ENCODE data around the gene LAP3.

Gene LAP3

GRCh38 chr4:17619416-17620105, 42.6 kb downstream of the LAP3 start:
- H2AFZ ChIP-seq (ENCODE audit: low read length, unreplicated experiment): no peak overlapping the region
- peaks cover 40% of the 10 kb centered on the region for H3K4me1 ChIP-seq (ENCODE audit: control insufficient read depth, insufficient read depth, low read length, unreplicated experiment)
- H3K4me3 ChIP-seq (ENCODE audit: low read depth, low read length): peak overlapping the region; percentile 49
- H3K27me3 ChIP-seq (ENCODE audit: insufficient read depth, low read length): no peaks in the 10 kb centered on the region
- H3K27ac ChIP-seq (ENCODE audit: low read depth, low read length): peak overlapping the region; percentile 95
- H3K36me3 ChIP-seq (ENCODE audit: insufficient read depth, low read length): peaks cover 47% of the 10 kb centered on the region
- peaks cover 80% of the 10 kb centered on the region for H3K79me2 ChIP-seq (ENCODE audit: control insufficient read depth, insufficient read depth, low read length, unreplicated experiment)

- H2AFZ ChIP-seq (ENCODE audit: low read length, unreplicated experiment): no peak overlapping the region
- no peak overlapping the region for H3K4me3 ChIP-seq (ENCODE audit: low read depth, low read length)
- H3K27me3 ChIP-seq (ENCODE audit: insufficient read depth, low read length): no peaks in the 10 kb centered on the region
- H3K4me1 ChIP-seq (ENCODE audit: control insufficient read depth, insufficient read depth, low read length, unreplicated experiment): peaks cover 19% of the 10 kb centered on the region
- peaks cover 60% of the 10 kb centered on the region for H3K36me3 ChIP-seq (ENCODE audit: insufficient read depth, low read length)
- no peak overlapping the region for H3K27ac ChIP-seq (ENCODE audit: low read depth, low read length)
- peaks cover 53% of the 10 kb centered on the region for H3K79me2 ChIP-seq (ENCODE audit: control insufficient read depth, insufficient read depth, low read length, unreplicated experiment)
Measured at GRCh38 chr4:17623451-17624001, 46.5 kb downstream of the LAP3 start.

- Histone ChIP-seq H3K36me3 (ENCODE audit: insufficient read depth, low read length) (peaks cover 60% of the 10 kb centered on the region), H3K27ac (ENCODE audit: low read depth, low read length) (no peak overlapping the region), H3K4me3 (ENCODE audit: low read depth, low read length) (no peak overlapping the region), H2AFZ (ENCODE audit: low read length, unreplicated experiment) (no peak overlapping the region), H3K4me1 (ENCODE audit: control insufficient read depth, insufficient read depth, low read length, unreplicated experiment) (peaks cover 8% of the 10 kb centered on the region), H3K27me3 (ENCODE audit: insufficient read depth, low read length) (no peaks in the 10 kb centered on the region), H3K79me2 (ENCODE audit: control insufficient read depth, insufficient read depth, low read length, unreplicated experiment) (peaks cover 46% of the 10 kb centered on the region)
Measured at GRCh38 chr4:17624821-17625220, 47.8 kb downstream of the LAP3 start.

GRCh38 chr4:17630228-17630627, 53.2 kb downstream of the LAP3 start:
- Histone ChIP-seq H3K27me3 (ENCODE audit: insufficient read depth, low read length) (no peaks in the 10 kb centered on the region), H3K4me1 (ENCODE audit: control insufficient read depth, insufficient read depth, low read length, unreplicated experiment) (no peaks in the 10 kb centered on the region), H3K79me2 (ENCODE audit: control insufficient read depth, insufficient read depth, low read length, unreplicated experiment) (peaks cover 9% of the 10 kb centered on the region), H3K27ac (ENCODE audit: low read depth, low read length) (no peak overlapping the region), H3K4me3 (ENCODE audit: low read depth, low read length) (no peak overlapping the region), H2AFZ (ENCODE audit: low read length, unreplicated experiment) (no peak overlapping the region), H3K36me3 (ENCODE audit: insufficient read depth, low read length) (peaks cover 30% of the 10 kb centered on the region)

- Histone ChIP-seq H3K27ac (ENCODE audit: low read depth, low read length) (no peak overlapping the region), H3K79me2 (ENCODE audit: control insufficient read depth, insufficient read depth, low read length, unreplicated experiment) (peaks cover under 1% of the 10 kb centered on the region), H2AFZ (ENCODE audit: low read length, unreplicated experiment) (no peak overlapping the region), H3K27me3 (ENCODE audit: insufficient read depth, low read length) (no peaks in the 10 kb centered on the region), H3K36me3 (ENCODE audit: insufficient read depth, low read length) (peaks cover 15% of the 10 kb centered on the region), H3K4me1 (ENCODE audit: control insufficient read depth, insufficient read depth, low read length, unreplicated experiment) (no peaks in the 10 kb centered on the region), H3K4me3 (ENCODE audit: low read depth, low read length) (no peak overlapping the region)
Measured at GRCh38 chr4:17633600-17633999, 56.6 kb downstream of the LAP3 start.

- Histone ChIP-seq H3K27ac (ENCODE audit: low read depth, low read length) (no peak overlapping the region), H3K79me2 (ENCODE audit: control insufficient read depth, insufficient read depth, low read length, unreplicated experiment) (no peaks in the 10 kb centered on the region), H3K4me3 (ENCODE audit: low read depth, low read length) (no peak overlapping the region), H2AFZ (ENCODE audit: low read length, unreplicated experiment) (no peak overlapping the region), H3K27me3 (ENCODE audit: insufficient read depth, low read length) (no peaks in the 10 kb centered on the region), H3K4me1 (ENCODE audit: control insufficient read depth, insufficient read depth, low read length, unreplicated experiment) (no peaks in the 10 kb centered on the region), H3K36me3 (ENCODE audit: insufficient read depth, low read length) (peaks cover 15% of the 10 kb centered on the region)
Measured at GRCh38 chr4:17635056-17635455, 58.1 kb downstream of the LAP3 start.

GRCh38 chr4:17636341-17636695, 59.3 kb downstream of the LAP3 start:
- no peak overlapping the region for H3K4me3 ChIP-seq (ENCODE audit: low read depth, low read length)
- no peaks in the 10 kb centered on the region for H3K4me1 ChIP-seq (ENCODE audit: control insufficient read depth, insufficient read depth, low read length, unreplicated experiment)
- no peaks in the 10 kb centered on the region for H3K79me2 ChIP-seq (ENCODE audit: control insufficient read depth, insufficient read depth, low read length, unreplicated experiment)
- H3K36me3 ChIP-seq (ENCODE audit: insufficient read depth, low read length): peaks cover 5% of the 10 kb centered on the region
- no peaks in the 10 kb centered on the region for H3K27me3 ChIP-seq (ENCODE audit: insufficient read depth, low read length)
- no peak overlapping the region for H3K27ac ChIP-seq (ENCODE audit: low read depth, low read length)
- no peak overlapping the region for H2AFZ ChIP-seq (ENCODE audit: low read length, unreplicated experiment)

GRCh38 chr4:17636696-17637622, 60.0 kb downstream of the LAP3 start:
- Histone ChIP-seq H3K4me1 (ENCODE audit: control insufficient read depth, insufficient read depth, low read length, unreplicated experiment) (no peaks in the 10 kb centered on the region), H3K79me2 (ENCODE audit: control insufficient read depth, insufficient read depth, low read length, unreplicated experiment) (no peaks in the 10 kb centered on the region), H3K36me3 (ENCODE audit: insufficient read depth, low read length) (no peaks in the 10 kb centered on the region; the same call in 1 of the 2 replicates), H3K27me3 (ENCODE audit: insufficient read depth, low read length) (no peaks in the 10 kb centered on the region), H2AFZ (ENCODE audit: low read length, unreplicated experiment) (no peak overlapping the region), H3K27ac (ENCODE audit: low read depth, low read length) (no peak overlapping the region), H3K4me3 (ENCODE audit: low read depth, low read length) (no peak overlapping the region)

- H3K27me3 ChIP-seq (ENCODE audit: insufficient read depth, low read length): no peaks in the 10 kb centered on the region
- H3K36me3 ChIP-seq (ENCODE audit: insufficient read depth, low read length): 0 out of 2 replicates have a peak, but pooled peaks cover 4% of the 10 kb centered on the region
- H3K27ac ChIP-seq (ENCODE audit: low read depth, low read length): no peak overlapping the region
- no peak overlapping the region for H3K4me3 ChIP-seq (ENCODE audit: low read depth, low read length)
- H3K4me1 ChIP-seq (ENCODE audit: control insufficient read depth, insufficient read depth, low read length, unreplicated experiment): no peaks in the 10 kb centered on the region
- no peaks in the 10 kb centered on the region for H3K79me2 ChIP-seq (ENCODE audit: control insufficient read depth, insufficient read depth, low read length, unreplicated experiment)
- H2AFZ ChIP-seq (ENCODE audit: low read length, unreplicated experiment): no peak overlapping the region
Measured at GRCh38 chr4:17639136-17639535, 62.1 kb downstream of the LAP3 start.

GRCh38 chr4:17642398-17642783, 65.4 kb downstream of the LAP3 start:
- no peak overlapping the region for H2AFZ ChIP-seq (ENCODE audit: low read length, unreplicated experiment)
- H3K27me3 ChIP-seq (ENCODE audit: insufficient read depth, low read length): no peaks in the 10 kb centered on the region
- H3K36me3 ChIP-seq (ENCODE audit: insufficient read depth, low read length): 0 out of 2 replicates have a peak, but pooled peaks cover 4% of the 10 kb centered on the region
- no peaks in the 10 kb centered on the region for H3K79me2 ChIP-seq (ENCODE audit: control insufficient read depth, insufficient read depth, low read length, unreplicated experiment)
- no peak overlapping the region for H3K27ac ChIP-seq (ENCODE audit: low read depth, low read length)
- H3K4me3 ChIP-seq (ENCODE audit: low read depth, low read length): no peak overlapping the region
- H3K4me1 ChIP-seq (ENCODE audit: control insufficient read depth, insufficient read depth, low read length, unreplicated experiment): no peaks in the 10 kb centered on the region

Data from ACC112 (cell line).